Ishikawa (cell line): ENCODE measurements around the gene BZW2.

Source experiments
- CEBPB ChIP-seq: IDR thresholded peaks from 2 replicates; pipeline ENCODE4 v1.6.1; 2012
- CREB1 ChIP-seq: IDR thresholded peaks from 2 replicates; pipeline ENCODE4 v1.6.1; 2012; ENCODE audit warnings: low read depth
- EGR1 ChIP-seq: IDR thresholded peaks from 2 replicates; pipeline ENCODE4 v1.6.1; 2012
- EP300 ChIP-seq: IDR thresholded peaks from 2 replicates; pipeline ENCODE4 v1.6.1; 2012; ENCODE audit warnings: borderline replicate concordance
- FOXM1 ChIP-seq: IDR thresholded peaks from 2 replicates; pipeline ENCODE4 v1.6.1; 2012; ENCODE audit warnings: low read depth, borderline replicate concordance
- NFIC ChIP-seq: IDR thresholded peaks from 2 replicates; pipeline ENCODE4 v1.6.1; 2012
- RAD21 ChIP-seq: IDR thresholded peaks from 2 replicates; pipeline ENCODE4 v1.6.1; 2012; ENCODE audit warnings: low read depth
- TAF1 ChIP-seq: IDR thresholded peaks from 2 replicates; pipeline ENCODE4 v1.6.1; 2012; ENCODE audit warnings: low read depth, mild to moderate bottlenecking
- TCF12 ChIP-seq: IDR thresholded peaks from 2 replicates; pipeline ENCODE4 v1.6.1; 2012; ENCODE audit warnings: low read depth
- TEAD4 ChIP-seq: IDR thresholded peaks from 2 replicates; pipeline ENCODE4 v1.6.1; 2012
- YY1 ChIP-seq: IDR thresholded peaks from 2 replicates; pipeline ENCODE4 v1.6.1; 2012; ENCODE audit warnings: low read depth
- ZBTB7A ChIP-seq: IDR thresholded peaks from 2 replicates; pipeline ENCODE4 v1.6.1; 2012; ENCODE audit warnings: low read depth
- TF ChIP-seq, protein P1 (sequence below): IDR thresholded peaks from 2 replicates; pipeline ENCODE4 v1.6.1; 2012; ENCODE audit warnings: low read depth, mild to moderate bottlenecking
- TF ChIP-seq, protein P2 (sequence below): IDR thresholded peaks from 2 replicates; pipeline ENCODE4 v1.6.1; 2012
- TF ChIP-seq, protein P3 (sequence below): IDR thresholded peaks from 2 replicates; pipeline ENCODE4 v1.6.1; 2012

Gene BZW2

DNA sequence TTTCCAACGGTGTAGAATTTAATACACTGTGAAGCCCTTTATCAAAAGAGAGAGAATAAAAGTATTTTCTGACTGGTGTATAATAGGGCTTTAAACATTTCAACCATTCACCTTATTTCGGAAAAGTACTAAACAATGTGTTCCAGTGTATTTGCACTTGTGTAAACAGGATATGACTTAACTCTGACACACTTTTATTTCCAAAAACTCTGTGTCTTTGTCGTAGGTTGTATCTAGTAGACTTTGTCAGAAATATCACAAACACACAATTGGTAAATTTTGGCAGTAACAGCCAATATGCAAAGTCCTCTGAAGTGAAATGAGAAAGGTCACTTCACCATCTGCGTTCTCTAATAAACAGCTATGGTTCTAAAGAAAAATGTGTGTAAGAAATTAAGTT is 97.3 kb downstream of the BZW2 start:
- no peak for TF ChIP-seq ZBTB7A
- TF ChIP-seq TCF12, result no peak
- no peak for TF ChIP-seq RAD21
- no peak for TF ChIP-seq YY1
- TF ChIP-seq, protein P1, sequence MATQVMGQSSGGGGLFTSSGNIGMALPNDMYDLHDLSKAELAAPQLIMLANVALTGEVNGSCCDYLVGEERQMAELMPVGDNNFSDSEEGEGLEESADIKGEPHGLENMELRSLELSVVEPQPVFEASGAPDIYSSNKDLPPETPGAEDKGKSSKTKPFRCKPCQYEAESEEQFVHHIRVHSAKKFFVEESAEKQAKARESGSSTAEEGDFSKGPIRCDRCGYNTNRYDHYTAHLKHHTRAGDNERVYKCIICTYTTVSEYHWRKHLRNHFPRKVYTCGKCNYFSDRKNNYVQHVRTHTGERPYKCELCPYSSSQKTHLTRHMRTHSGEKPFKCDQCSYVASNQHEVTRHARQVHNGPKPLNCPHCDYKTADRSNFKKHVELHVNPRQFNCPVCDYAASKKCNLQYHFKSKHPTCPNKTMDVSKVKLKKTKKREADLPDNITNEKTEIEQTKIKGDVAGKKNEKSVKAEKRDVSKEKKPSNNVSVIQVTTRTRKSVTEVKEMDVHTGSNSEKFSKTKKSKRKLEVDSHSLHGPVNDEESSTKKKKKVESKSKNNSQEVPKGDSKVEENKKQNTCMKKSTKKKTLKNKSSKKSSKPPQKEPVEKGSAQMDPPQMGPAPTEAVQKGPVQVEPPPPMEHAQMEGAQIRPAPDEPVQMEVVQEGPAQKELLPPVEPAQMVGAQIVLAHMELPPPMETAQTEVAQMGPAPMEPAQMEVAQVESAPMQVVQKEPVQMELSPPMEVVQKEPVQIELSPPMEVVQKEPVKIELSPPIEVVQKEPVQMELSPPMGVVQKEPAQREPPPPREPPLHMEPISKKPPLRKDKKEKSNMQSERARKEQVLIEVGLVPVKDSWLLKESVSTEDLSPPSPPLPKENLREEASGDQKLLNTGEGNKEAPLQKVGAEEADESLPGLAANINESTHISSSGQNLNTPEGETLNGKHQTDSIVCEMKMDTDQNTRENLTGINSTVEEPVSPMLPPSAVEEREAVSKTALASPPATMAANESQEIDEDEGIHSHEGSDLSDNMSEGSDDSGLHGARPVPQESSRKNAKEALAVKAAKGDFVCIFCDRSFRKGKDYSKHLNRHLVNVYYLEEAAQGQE, result no peak
- TF ChIP-seq, protein P2, sequence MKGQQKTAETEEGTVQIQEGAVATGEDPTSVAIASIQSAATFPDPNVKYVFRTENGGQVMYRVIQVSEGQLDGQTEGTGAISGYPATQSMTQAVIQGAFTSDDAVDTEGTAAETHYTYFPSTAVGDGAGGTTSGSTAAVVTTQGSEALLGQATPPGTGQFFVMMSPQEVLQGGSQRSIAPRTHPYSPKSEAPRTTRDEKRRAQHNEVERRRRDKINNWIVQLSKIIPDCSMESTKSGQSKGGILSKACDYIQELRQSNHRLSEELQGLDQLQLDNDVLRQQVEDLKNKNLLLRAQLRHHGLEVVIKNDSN, result no peak
- TF ChIP-seq EP300, result no peak
- no peak for TF ChIP-seq TAF1
- no peak for TF ChIP-seq FOXM1
- no peak for TF ChIP-seq TEAD4
- TF ChIP-seq NFIC, result no peak
- TF ChIP-seq CEBPB, result no peak
- no peak for TF ChIP-seq CREB1
- TF ChIP-seq, protein P3, sequence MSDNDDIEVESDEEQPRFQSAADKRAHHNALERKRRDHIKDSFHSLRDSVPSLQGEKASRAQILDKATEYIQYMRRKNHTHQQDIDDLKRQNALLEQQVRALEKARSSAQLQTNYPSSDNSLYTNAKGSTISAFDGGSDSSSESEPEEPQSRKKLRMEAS, result no peak

DNA sequence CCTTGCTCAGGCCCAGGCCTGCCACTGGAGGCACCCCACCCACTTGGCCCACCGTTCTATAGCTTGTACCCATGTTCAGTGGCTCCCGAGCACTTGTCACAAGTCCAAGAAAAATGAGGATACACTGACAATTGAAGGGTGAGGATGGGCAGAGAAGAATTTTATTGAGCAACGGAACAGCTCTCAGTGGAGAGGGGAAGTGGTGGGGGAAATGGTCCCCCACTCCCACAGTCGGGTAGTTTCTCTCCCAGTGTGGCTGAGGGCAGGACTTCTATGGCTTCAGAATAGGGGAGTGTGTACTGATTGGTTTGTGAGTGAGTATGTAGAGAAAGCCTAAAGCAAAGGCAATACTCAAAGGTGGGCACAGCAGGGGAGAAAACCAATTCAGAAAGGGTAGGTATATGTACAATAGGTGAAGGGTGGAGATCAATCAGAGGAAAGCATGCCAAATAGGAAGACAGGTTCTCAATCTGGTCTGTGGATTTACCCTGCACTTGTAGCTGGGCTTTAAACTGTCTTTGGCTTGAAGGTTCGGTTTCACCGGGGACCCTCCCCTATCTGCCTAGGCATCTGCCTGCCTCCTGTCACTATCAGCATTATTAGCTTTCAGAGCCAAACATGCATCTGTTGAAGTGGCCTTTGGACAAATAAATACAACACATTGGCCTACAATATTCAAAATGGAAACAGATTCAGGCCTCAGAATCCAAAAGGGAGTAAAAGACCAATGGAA is 98.7 kb downstream of the BZW2 start:
- TF ChIP-seq, protein P2, result no peak
- TF ChIP-seq FOXM1, result no peak
- TF ChIP-seq EP300, result no peak
- no peak for TF ChIP-seq CEBPB
- no peak for TF ChIP-seq ZBTB7A
- no peak for TF ChIP-seq RAD21

DNA sequence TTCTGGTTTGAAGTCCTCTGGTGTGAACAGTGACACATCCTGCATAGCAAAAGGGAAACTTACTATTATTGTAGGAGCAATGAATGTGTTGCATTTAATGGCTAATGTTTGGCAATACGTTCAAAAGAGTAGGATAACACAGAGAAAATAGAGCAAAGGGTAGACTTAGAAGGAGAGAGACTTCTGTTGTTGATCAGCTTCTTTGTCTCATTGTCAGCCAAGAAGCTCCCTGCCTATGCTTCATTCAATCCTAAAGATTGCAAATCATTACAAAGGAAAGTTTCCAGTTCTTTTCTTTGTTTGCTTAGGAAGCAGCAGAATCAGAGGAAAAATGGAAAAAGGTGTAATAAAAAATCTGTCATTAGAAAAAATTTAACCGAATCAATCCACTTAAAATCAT is 99.7 kb downstream of the BZW2 start:
- no peak for TF ChIP-seq FOXM1
- TF ChIP-seq RAD21, result no peak
- TF ChIP-seq CEBPB, result no peak
- TF ChIP-seq, protein P1, result no peak
- TF ChIP-seq NFIC, result no peak
- TF ChIP-seq EP300, result no peak
- TF ChIP-seq TAF1, result no peak

DNA sequence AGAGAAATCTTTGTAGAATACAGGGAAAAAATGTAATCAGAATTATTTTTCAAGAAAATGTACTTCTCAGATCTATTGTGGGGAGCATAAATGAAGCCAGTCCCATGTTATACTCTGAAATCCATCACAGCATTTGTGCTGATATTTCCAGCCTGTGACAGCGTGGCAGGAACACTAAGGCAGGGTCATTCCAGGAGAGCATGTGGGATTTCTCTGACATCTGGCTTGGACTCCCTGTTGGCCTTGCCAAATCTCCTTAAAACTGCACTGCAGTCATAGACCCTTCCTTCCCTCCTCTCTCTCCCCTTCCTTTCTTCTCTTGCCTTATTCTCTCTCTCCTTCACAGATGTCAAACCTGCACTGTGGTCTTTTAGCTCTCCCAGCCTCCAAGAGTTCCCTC is 101.1 kb downstream of the BZW2 start:
- no peak for TF ChIP-seq CEBPB
- TF ChIP-seq EP300, result no peak
- TF ChIP-seq FOXM1, result no peak
- TF ChIP-seq, protein P2, result no peak
- TF ChIP-seq, protein P3, result no peak
- TF ChIP-seq RAD21, result no peak
- TF ChIP-seq NFIC, result no peak
- TF ChIP-seq TEAD4, result no peak
- TF ChIP-seq YY1, result no peak
- no peak for TF ChIP-seq CREB1
- no peak for TF ChIP-seq EGR1
- TF ChIP-seq, protein P1, result no peak
- TF ChIP-seq ZBTB7A, result no peak
- TF ChIP-seq TCF12, result no peak
- no peak for TF ChIP-seq TAF1
